ENCODE data around the gene QRICH1. TPM values are rescaled to one million over a fixed set of nuclear protein-coding genes. Genes with fewer than 3 reads are reported as not detected.
A peak's percentile ranks its signal among the peaks of the same experiment; 100 is the strongest.

The QRICH1 gene
- total RNA-seq, 1 donor from 2014 or later, result 147 TPM

DNA sequence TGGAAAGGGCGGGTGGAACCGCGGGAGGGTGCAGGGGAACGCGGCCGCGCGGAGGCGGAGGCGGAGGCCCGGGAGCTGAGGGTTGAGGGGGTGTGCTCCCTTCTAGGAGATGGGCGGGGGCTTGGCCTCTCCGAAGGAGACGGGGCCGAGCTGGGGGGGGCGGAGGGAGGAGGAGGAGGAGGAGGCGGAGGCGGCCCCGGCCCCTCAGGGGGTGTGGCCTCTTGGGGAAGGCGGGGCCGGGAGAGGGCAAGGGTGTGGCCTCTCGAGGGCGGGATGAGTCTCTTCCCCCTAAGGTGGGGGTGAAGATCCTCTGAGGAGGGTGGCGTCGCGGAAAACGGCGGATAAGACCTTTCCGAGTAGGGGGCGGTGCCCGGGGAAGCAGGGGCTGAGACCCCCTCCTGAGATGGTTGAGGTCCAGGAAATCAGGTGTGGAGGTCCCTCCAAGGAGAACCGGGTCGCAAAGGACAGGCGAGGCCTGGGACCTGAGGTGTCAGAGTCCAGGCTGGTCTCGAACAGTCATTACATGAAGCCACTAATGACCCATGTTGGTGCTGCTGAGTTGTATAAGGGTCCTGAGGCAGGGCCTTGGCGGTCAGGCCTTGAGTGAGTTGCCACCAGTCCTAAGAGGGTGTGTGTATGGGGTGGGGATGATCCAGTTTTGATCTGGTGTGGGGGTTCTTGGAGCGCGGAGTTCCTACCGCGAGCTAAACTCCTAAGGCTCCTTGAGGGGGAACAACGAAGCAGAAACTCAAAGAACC lies 85.9 kb downstream of the QRICH1 start:
- Mint-ChIP-seq H3K9me3 (no peaks in the 10 kb centered on the region), H3K4me3 (peak overlapping the region; percentile 98), H3K4me1 (ENCODE audit: low read depth) (peaks cover 29% of the 10 kb centered on the region), H3K27ac (peak overlapping the region; percentile 100), H3K36me3 (ENCODE audit: low read depth) (peaks cover 13% of the 10 kb centered on the region), H3K27me3 (ENCODE audit: insufficient read depth) (no peaks in the 10 kb centered on the region)
- DNase-seq (ENCODE audit: low spot score), result peak; percentile 87
- intact Hi-C loops (cut with micrococcal nuclease), result loop anchor here (1.0 to 5.0 kb wide), 11 partner anchors 10 to 739 kb away; partner anchors contain the start of genes ARIH2, DAG1, DALRD3 and IMPDH2

DNA sequence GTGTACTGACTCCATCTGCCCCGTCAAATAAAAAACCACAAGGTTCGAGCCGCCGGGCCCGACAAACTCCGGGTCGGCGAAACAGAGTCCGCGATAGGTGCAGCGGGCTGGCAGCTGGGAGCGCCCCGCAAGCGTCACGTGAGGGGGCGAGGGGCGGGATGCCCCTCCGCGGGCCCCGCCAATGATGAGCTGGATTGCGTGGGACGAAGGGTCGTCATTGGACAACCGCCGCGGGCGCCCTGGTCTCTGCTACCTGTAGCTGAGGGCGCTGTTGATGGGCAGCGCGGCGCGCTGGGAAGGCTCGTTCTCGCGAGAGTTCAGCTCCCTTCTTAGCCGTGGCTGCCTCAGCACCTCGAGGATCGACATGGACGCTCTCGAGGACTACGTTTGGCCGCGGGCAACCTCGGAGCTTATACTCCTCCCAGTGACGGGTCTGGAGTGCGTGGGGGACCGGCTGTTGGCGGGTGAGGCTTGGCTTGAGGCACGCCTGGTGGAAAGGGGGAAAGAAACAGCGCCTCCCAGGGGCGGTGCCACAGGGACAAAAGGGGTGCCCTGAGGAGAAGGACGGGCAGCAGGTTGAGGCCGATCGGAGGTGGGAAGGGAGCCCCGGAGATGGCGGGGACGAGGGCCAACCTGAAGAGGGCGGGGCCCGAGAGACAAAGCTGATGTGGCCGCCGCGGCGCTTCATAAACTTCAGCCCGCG lies 86.7 kb downstream of the QRICH1 start, which contains the start of gene WDR6:
Gene WDR6 (plus strand): TSS at position 324 of the 703 bp plus-strand sequence. CDS start 41 bp downstream, at position 365.
- Mint-ChIP-seq H3K27ac (peak within 1 kb of the TSS; percentile 100), H3K9me3 (no peaks in the 10 kb centered on the region), H3K4me3 (peak within 1 kb of the TSS; percentile 98), H3K27me3 (ENCODE audit: insufficient read depth) (no peaks in the 10 kb centered on the region), H3K36me3 (ENCODE audit: low read depth) (peaks cover 15% of the 10 kb centered on the region), H3K4me1 (ENCODE audit: low read depth) (peaks cover 29% of the 10 kb centered on the region)
- peak; percentile 96 for DNase-seq (ENCODE audit: low spot score)
- intact Hi-C loops (cut with micrococcal nuclease), result loop anchor here (1.0 to 5.0 kb wide), 11 partner anchors 11 to 738 kb away; partner anchors contain the start of genes ARIH2, DAG1, DALRD3 and IMPDH2

DNA sequence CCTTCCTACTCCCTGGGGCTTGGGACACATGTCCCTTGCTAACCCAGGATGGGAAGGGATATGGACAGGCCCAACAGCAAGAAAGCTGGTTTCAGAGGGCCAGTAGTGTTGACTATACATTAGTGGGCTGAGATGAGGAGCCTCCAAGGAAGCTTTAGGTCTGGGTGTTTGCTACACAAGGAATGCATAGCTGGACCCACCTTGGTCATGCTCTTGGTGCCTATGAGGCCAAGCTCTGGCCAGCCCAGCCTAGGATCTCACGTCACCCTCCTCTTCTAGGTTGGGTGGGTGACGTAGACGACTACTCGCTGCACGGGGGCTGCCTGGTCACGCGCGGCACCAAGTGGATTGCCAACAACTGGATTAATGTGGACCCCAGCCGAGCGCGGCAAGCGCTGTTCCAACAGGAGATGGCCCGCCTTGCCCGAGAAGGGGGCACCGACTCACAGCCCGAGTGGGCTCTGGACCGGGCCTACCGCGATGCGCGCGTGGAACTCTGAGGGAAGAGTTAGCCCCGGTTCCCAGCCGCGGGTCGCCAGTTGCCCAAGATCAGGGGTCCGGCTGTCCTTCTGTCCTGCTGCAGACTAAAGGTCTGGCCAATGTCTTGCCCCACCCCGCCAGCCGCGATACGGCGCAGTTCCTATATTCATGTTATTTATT lies 87.3 kb downstream of the QRICH1 start:
- intact Hi-C loops (cut with micrococcal nuclease), result loop anchor here (1.0 to 5.0 kb wide), 11 partner anchors 12 to 738 kb away; partner anchors contain the start of genes ARIH2, DAG1, DALRD3 and IMPDH2
- no peaks in the 10 kb centered on the region for H3K27me3 Mint-ChIP-seq (ENCODE audit: insufficient read depth)
- peak overlapping the region; percentile 98 for H3K4me3 Mint-ChIP-seq
- peaks cover 25% of the 10 kb centered on the region for H3K4me1 Mint-ChIP-seq (ENCODE audit: low read depth)
- no peaks in the 10 kb centered on the region for H3K9me3 Mint-ChIP-seq
- H3K27ac Mint-ChIP-seq, result peak overlapping the region; percentile 100
- H3K36me3 Mint-ChIP-seq (ENCODE audit: low read depth), result peaks cover 14% of the 10 kb centered on the region
- DNase-seq (ENCODE audit: low spot score), result no peak

DNA sequence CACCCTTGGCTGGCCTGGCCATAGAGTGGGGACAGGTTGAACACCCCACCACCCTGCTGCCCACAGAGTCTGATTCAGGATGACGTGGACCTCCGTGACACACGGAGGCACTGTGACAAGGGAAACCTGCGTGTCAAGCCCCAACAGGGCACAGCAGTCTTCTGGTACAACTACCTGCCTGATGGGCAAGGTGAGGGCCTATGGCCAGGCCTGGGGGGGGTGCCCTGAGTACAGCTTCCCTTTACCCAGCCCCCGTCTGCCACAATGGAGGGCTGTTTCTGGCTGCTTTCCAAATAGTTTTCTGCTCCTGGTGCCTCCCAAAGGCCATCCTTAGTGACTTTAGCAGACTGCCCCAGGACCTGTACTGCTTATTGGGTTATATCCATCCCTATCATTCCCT lies 87.9 kb downstream of the QRICH1 start:
- DNase-seq (ENCODE audit: low spot score), result no peak
- Mint-ChIP-seq H3K27ac (peak overlapping the region; percentile 58), H3K27me3 (ENCODE audit: insufficient read depth) (no peaks in the 10 kb centered on the region), H3K4me1 (ENCODE audit: low read depth) (peaks cover 25% of the 10 kb centered on the region), H3K36me3 (ENCODE audit: low read depth) (peaks cover 14% of the 10 kb centered on the region), H3K9me3 (no peaks in the 10 kb centered on the region), H3K4me3 (peak overlapping the region; percentile 98)
- intact Hi-C loops (cut with micrococcal nuclease), result loop anchor here (2.0 to 5.0 kb wide), 4 partner anchors 109 to 737 kb away; partner anchors contain the start of genes IP6K2, PFKFB4 and SLC25A20

DNA sequence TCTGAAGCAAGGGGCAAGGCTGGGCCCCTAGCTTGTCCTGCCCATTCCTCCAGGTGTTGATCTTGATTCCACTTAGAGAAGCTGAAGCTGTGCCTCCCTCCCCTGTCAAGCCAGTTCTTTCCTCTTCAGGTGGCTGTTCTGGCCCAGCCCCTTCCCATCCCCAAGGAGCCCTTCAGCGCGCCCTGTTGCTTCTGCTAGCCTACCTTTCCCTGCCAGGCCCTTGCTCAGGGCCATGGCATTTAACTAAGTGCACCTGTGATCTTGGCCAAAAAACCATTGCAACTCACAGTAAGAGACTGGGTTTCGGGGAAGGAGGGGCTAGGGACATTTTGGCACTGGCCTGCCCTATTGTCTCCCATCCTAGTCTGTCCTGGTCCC lies 88.6 kb downstream of the QRICH1 start:
- Mint-ChIP-seq H3K4me1 (ENCODE audit: low read depth) (peaks cover 25% of the 10 kb centered on the region), H3K9me3 (no peaks in the 10 kb centered on the region), H3K27me3 (ENCODE audit: insufficient read depth) (no peaks in the 10 kb centered on the region), H3K4me3 (no peak overlapping the region), H3K36me3 (ENCODE audit: low read depth) (peaks cover 14% of the 10 kb centered on the region), H3K27ac (no peak overlapping the region)
- intact Hi-C loops (cut with micrococcal nuclease), result loop anchor here (5.0 kb wide), 2 partner anchors 108 to 288 kb away; partner anchors contain the start of genes IP6K2 and SLC25A20
- no peak for DNase-seq (ENCODE audit: low spot score)

DNA sequence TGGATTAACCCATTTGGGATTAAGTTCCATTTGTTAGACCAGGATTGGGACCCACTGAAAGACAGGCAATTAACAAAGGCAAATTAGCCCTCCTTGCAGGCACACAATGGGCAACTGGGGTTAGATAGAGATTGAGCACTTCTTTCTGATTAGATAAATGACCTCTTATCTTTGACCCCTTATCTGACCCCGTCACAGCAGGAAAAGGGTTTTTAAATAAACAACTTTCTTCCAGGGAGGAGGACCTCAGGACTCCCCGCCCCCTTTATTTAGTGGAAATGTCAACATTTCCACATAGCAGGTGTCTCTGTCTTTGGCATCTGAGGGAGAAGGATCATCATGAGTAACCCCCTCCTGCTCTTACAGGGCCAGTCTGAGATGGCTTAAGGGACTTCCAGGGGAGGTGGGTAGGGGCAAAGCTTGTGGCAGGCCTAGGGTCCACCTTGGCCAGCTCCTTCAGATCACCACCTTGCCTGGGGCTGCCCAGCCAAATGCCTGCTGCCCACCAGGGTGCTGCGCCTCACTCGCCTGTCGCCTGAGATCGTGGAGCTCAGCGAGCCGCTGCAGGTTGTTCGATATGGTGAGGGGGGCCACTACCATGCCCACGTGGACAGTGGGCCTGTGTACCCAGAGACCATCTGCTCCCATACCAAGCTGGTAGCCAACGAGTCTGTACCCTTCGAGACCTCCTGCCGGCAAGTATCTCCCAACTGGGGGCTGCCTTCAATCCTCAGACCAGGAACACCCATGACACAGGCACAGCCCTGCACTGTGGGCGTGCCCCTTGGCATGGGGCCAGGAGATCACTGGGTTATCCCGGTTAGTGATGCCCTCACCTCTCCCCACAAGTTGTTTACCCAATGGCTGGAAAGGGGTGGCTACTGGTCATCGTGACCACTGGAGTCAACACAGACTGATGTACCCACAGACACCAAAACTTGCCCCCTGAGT lies 89.2 kb downstream of the QRICH1 start:
- intact Hi-C loops (cut with micrococcal nuclease), result loop anchor here (5.0 kb wide), 2 partner anchors 107 to 287 kb away; partner anchors contain the start of genes IP6K2 and SLC25A20
- Mint-ChIP-seq H3K36me3 (ENCODE audit: low read depth) (peaks cover 14% of the 10 kb centered on the region), H3K4me1 (ENCODE audit: low read depth) (peaks cover 25% of the 10 kb centered on the region), H3K4me3 (no peak overlapping the region), H3K27ac (no peak overlapping the region), H3K27me3 (ENCODE audit: insufficient read depth) (no peaks in the 10 kb centered on the region), H3K9me3 (no peaks in the 10 kb centered on the region)
- no peak for DNase-seq (ENCODE audit: low spot score)

DNA sequence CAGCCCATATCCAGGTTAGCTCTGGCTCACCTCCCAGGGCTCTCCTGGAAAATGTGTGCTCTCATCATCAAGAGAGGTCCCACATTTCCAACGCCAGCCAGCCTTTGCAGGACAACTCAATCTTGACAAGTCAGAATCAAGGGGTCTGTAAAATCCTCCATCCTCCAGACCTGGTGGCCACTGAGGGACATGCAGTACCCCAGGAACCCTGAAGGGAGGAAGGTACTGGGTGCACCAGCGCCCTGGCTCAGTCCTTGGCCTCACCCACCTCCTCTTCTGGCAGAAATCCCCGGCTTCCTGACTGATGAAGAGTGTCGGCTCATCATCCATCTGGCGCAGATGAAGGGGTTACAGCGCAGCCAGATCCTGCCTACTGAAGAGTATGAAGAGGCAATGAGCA lies 92.7 kb downstream of the QRICH1 start:
- H3K4me1 Mint-ChIP-seq (ENCODE audit: low read depth), result no peaks in the 10 kb centered on the region
- peaks cover 6% of the 10 kb centered on the region for H3K36me3 Mint-ChIP-seq (ENCODE audit: low read depth)
- no peak for DNase-seq (ENCODE audit: low spot score)
- no peaks in the 10 kb centered on the region for H3K27me3 Mint-ChIP-seq (ENCODE audit: insufficient read depth)
- H3K4me3 Mint-ChIP-seq, result no peak overlapping the region
- no peak overlapping the region for H3K27ac Mint-ChIP-seq
- intact Hi-C loops (cut with micrococcal nuclease), result no loop called here
- no peaks in the 10 kb centered on the region for H3K9me3 Mint-ChIP-seq

DNA sequence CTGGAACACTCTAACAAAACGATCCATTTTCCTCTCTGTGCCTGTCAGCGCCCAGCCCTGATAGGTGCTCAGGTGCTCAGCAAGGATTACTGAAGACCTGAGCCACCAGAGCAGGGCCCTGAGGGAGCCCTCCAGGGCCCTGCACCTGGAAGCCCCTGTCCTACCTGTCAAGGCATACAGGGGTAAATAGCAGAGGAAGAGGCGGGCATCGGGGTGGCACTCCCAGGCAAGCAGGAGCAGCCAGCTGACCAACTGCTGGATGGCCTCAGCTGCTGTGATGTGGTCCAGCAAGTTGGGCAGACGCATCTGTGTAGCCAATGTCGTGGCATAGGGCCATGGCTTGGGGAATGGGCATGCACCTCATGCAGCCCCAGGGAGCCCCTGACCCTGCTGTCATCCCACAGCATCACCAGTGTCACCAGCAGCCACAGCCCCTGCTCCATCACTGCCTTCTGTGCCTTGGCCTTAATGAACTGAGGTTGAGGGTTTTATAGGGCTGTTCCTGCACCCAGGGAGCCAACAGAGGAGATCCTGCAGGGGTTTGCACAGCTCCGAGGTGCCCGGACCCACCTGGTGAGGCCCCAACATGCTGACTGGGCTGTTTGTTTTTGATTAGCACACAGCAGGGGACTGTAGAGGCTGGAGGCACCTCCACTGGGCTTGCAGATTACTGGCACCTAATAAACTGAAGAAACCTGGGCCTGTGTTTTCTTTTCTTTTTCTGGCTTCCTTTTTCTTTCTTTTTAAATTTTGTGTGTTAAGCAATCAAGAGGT lies 94.6 kb downstream of the QRICH1 start:
- Mint-ChIP-seq H3K27ac (no peak overlapping the region), H3K27me3 (ENCODE audit: insufficient read depth) (no peaks in the 10 kb centered on the region), H3K9me3 (no peaks in the 10 kb centered on the region), H3K4me1 (ENCODE audit: low read depth) (no peaks in the 10 kb centered on the region), H3K36me3 (ENCODE audit: low read depth) (peaks cover 14% of the 10 kb centered on the region), H3K4me3 (no peak overlapping the region)
- intact Hi-C loops (cut with micrococcal nuclease), result no loop called here
- no peak for DNase-seq (ENCODE audit: low spot score)

DNA sequence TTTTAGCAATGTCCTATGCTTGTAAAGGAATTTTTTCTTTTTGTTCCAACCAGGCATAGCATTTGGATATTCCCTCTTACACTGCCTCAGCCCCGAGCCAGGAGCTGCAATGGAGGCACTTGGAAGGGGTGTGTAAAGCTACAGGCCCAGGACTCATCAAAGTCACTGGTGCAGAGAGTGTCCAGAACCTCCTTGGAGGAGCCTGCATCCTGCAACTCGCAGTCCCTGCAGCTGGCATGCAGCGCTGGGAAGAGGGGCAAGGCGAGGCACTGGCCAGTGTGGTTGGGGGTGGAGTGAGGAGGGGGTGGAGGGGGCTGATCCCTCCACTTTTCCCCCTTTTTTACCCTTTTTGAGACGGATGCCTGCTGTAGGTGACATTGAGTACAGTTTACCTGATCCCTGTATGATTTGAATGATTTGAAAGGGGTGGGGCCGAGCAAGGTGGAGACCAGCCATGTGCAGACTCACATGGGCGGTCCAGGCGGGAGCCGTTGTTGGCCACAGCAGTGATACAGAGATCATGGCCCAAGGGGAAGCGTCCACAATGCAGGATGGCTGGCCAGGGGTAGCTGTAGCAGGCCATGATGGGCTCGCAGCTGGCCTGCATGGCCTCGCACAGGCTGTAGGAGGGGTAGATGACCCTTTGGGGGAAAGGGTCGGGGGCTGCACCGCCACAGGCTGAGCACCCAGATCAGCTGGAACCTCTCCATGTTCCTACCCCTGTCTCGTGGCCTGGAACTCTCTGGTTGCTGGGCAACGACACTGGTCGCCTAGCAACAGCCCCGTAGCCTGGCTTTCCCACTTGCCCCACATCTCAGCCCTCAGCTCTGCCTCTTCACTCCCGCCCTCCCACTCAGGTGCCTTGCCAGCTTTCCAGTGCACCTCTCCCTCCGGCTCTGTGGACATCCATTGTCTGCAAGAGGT lies 95.9 kb downstream of the QRICH1 start:
- H3K36me3 Mint-ChIP-seq (ENCODE audit: low read depth), result peaks cover 21% of the 10 kb centered on the region
- H3K4me1 Mint-ChIP-seq (ENCODE audit: low read depth), result peaks cover 12% of the 10 kb centered on the region
- H3K27me3 Mint-ChIP-seq (ENCODE audit: insufficient read depth), result no peaks in the 10 kb centered on the region
- H3K27ac Mint-ChIP-seq, result no peak overlapping the region
- no peak for DNase-seq (ENCODE audit: low spot score)
- intact Hi-C loops (cut with micrococcal nuclease), result no loop called here
- no peak overlapping the region for H3K4me3 Mint-ChIP-seq
- H3K9me3 Mint-ChIP-seq, result no peaks in the 10 kb centered on the region

DNA sequence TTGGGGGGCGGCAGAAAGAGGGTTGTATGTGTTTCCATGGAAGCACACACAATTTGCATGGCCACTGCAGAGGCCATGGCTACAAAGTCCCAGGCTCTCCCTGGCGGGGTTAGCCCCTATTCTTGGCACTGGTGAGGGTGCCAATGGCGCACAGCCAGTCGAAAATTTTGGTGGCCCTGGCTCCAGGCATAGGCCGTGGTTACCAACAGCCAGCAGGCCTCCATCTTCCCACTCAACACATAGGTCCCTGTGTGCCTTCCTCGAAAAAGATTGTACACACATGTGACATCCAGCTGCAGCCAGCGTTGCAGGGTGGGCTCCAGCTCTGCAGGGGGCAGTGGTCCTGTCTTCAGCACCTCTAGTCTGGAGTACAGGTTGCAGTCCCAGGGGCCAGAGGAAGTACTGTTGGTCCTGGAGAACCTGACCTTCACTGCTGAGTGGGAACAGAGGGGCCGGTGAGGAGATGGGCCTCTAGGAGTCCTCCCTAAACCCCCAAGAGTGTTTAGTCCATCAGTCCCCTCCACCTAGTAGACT lies 96.7 kb downstream of the QRICH1 start:
- no peak overlapping the region for H3K4me3 Mint-ChIP-seq
- DNase-seq (ENCODE audit: low spot score), result no peak
- H3K27me3 Mint-ChIP-seq (ENCODE audit: insufficient read depth), result no peaks in the 10 kb centered on the region
- peaks cover 14% of the 10 kb centered on the region for H3K4me1 Mint-ChIP-seq (ENCODE audit: low read depth)
- peaks cover 18% of the 10 kb centered on the region for H3K36me3 Mint-ChIP-seq (ENCODE audit: low read depth)
- intact Hi-C loops (cut with micrococcal nuclease), result no loop called here
- H3K27ac Mint-ChIP-seq, result no peak overlapping the region
- H3K9me3 Mint-ChIP-seq, result no peaks in the 10 kb centered on the region

All from activated T-helper 1 cell treated with anti-CD3 and anti-CD28 coated beads, Interleukin-12 subunit alpha, Interleukin-12 subunit beta, Interleukin-2, Interleukin-4 antibody, amounts not matched to agents 30 ng/mL and 10 ng/mL and 1 ng/mL, durations not matched to agents 14 hours and 24 hours and 36 hours (primary cell).